BJ (cell line): Measurements from ENCODE around the gene WDPCP. TPM values are rescaled to one million over a fixed set of nuclear protein-coding genes. Genes with fewer than 3 reads are reported as not detected.
"Not testable (repeated sequence)": the region's sequence is repeated elsewhere in the genome, so short reads cannot be mapped to it uniquely, and the experiment has no call there.

Source experiments
- CTCF ChIA-PET: fragments of 350-600 bp; formaldehyde crosslinking; extraction: SDS; loops from one replicate; lab custom pipeline; 2021; ENCODE audit warnings: antibody characterized with exemption, inconsistent platforms; lab: Yijun Ruan, JAX
- POLR2A ChIA-PET: fragments of 300-600 bp; sonication (Branson Sonifier 250); formaldehyde crosslinking; extraction: SDS; loops from one replicate; lab custom pipeline; 2021; ENCODE audit warnings: antibody characterized with exemption; lab: Charles Lee
- DNase-seq: peaks from one replicate; pipeline ENCODE4 v3.0.0-alpha.2; 2011; ENCODE audit warnings: low read depth
- H3K27me3 ChIP-seq: 2 replicates; pipeline ENCODE4 v1.6.0; 2011; ENCODE audit warnings: low read length; ENCODE audit not compliant: control insufficient read depth, insufficient read depth
- H3K36me3 ChIP-seq: 2 replicates; pipeline ENCODE4 v1.5.1; 2011; ENCODE audit warnings: low read length; ENCODE audit not compliant: control insufficient read depth, insufficient read depth
- H3K4me3 ChIP-seq: 2 replicates; pipeline ENCODE4 v1.5.1; 2011; ENCODE audit warnings: low read depth, mild to moderate bottlenecking, control low read depth, low read length
- CTCF ChIP-seq: IDR thresholded peaks from 2 replicates; pipeline ENCODE4 v1.5.1; 2011; ENCODE audit warnings: low read depth, mild to moderate bottlenecking, control low read depth, inconsistent platforms, low read length, moderate library complexity; ENCODE audit not compliant: insufficient read depth
- polyA plus RNA-seq: library from polyadenylated mRNA; depleted of rRNA; stranded (reverse); fragments of >200 nt; gene quantifications from 2 replicates; pipeline ENCODE4 v1.2.3, GENCODE V29; 2011

The WDPCP gene
- polyA plus RNA-seq, 1 experiment, result 4.2 TPM

DNA sequence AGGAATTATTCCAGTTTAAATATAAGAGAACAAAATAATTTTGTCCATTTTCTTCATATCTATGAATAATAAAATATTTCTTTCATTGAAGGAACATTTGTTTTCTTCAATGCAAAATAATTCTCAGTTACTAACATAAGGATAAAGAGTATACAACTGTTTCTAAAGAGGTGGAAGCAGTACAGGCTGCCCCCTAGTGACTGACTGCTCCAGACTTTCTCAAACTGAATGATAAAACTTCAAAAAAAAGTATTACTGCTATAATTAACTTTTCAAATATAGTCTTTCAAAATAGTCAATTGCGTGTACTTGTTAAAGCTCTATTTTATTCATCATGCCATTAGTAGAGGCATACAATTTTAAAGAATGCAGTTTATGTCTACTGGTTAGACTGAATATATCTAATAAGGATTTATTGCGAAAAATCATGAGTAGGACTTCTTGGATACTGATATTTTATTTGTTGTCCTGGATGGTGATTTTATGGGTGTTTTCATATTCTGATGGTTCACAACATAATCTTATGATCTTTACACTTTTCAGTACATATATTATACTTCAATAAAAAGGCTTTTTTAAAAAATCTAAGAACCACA is 100.1 kb downstream of the WDPCP start:
- DNase-seq, result no peak
- POLR2A ChIA-PET, result no interaction called here
- CTCF ChIA-PET, result interaction anchor here (0.6 to 2.7 kb wide), 6 partner anchors 8 to 373 kb away, joined by 3 to 9 read pairs (median 4); no protein-coding TSS in a partner anchor
- Histone ChIP-seq H3K27me3 (no peaks in the 10 kb centered on the region), H3K4me3 (no peak overlapping the region), H3K36me3 (no peaks in the 10 kb centered on the region)
- peak; percentile 79 for TF ChIP-seq CTCF

DNA sequence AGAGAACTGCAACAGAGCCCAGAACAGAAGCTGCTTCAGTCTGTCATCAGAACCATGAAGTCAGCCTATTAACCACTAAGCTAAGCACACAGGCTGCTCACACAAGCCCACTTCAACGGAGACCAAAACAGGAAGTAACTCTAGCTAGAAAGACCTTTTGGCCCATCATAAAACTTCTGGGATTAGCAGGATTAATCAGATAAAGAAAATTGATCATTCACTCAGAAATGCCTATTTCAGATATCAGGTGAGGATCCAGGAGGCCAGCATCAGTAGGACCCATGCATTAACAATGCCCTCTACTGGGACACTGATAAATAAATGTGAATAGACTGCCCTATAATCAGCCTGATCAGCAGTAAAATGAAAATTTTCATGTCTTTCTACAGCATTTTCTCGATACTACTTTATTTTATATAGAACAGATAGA is 101.4 kb downstream of the WDPCP start:
- no peak for DNase-seq
- TF ChIP-seq CTCF, result no peak
- CTCF ChIA-PET, result interaction anchor here (0.7 to 2.7 kb wide), 6 partner anchors 9 to 79 kb away, joined by 3 to 9 read pairs (median 4); no protein-coding TSS in a partner anchor
- no peaks in the 10 kb centered on the region for H3K27me3 ChIP-seq
- H3K36me3 ChIP-seq, result no peaks in the 10 kb centered on the region
- no peak overlapping the region for H3K4me3 ChIP-seq
- POLR2A ChIA-PET, result no interaction called here

DNA sequence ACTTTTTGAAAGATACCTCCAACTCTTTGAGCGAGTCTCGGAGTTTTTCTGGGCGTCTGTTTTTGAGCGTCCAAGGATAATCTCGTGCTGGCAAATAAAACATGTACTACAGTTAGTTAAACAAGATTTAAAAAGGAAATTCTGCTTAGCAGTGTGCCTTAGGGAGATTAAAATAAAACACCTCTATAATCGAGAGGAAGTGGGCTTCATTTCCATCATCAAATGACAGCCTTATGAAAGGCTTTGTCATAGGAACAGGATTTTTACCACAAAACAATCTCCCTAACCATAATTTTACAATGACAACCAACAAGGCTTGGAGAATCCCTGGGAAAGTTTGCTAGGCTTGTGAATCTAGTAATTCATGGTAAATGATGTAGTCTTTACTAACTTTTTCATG is 103.4 kb downstream of the WDPCP start:
- H3K36me3 ChIP-seq, result no peaks in the 10 kb centered on the region
- POLR2A ChIA-PET, result no interaction called here
- no peak for DNase-seq
- H3K4me3 ChIP-seq, result no peak overlapping the region
- CTCF ChIA-PET, result interaction anchor here (0.9 kb wide), 1 partner anchor 19 kb away, joined by 5 read pairs; no protein-coding TSS in a partner anchor
- H3K27me3 ChIP-seq, result no peaks in the 10 kb centered on the region
- no peak for TF ChIP-seq CTCF

- H3K27me3 ChIP-seq, result no peaks in the 10 kb centered on the region
- TF ChIP-seq CTCF, result no peak
- no peaks in the 10 kb centered on the region for H3K36me3 ChIP-seq
- CTCF ChIA-PET, result no interaction called here
- POLR2A ChIA-PET, result no interaction called here
- no peak overlapping the region for H3K4me3 ChIP-seq
- no peak for DNase-seq
Measured at GRCh38 chr2:63484481-63484880, 103.8 kb downstream of the WDPCP start.

GRCh38 chr2:63477686-63478085 is 110.6 kb downstream of the WDPCP start:
- Histone ChIP-seq H3K36me3 (no peaks in the 10 kb centered on the region), H3K27me3 (no peaks in the 10 kb centered on the region), H3K4me3 (no peak overlapping the region)
- DNase-seq, result no peak
- CTCF ChIA-PET, result interaction anchor here (2.1 kb wide), 1 partner anchor 10 kb away, joined by 9 read pairs; no protein-coding TSS in a partner anchor
- POLR2A ChIA-PET, result no interaction called here
- TF ChIP-seq CTCF, result no peak

DNA sequence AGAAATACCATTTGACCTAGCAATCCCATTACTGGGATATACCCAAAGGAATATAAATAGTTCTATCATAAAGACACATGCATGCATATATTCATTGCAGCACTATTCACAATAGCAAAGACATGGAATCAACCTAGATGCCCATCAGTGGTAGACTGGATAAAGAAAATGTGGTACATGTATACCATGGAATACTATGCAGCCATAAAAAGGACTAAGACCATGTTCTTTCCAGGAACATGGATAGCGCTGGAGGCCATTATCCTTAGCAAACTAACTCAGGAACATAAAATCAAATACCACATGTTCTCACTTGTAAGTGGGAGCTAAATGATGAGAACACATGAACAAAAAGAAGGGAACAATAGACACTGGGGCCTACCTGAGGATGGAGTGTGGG is 119.0 kb downstream of the WDPCP start:
- H3K27me3 ChIP-seq, H3K36me3 ChIP-seq, H3K4me3 ChIP-seq, DNase-seq, POLR2A ChIA-PET: not testable (repeated sequence)
- CTCF ChIA-PET, result interaction anchor here (0.5 kb wide), 1 partner anchor 25 kb away, joined by 4 read pairs; no protein-coding TSS in a partner anchor
